Immature natural killer cell (primary cell): ENCODE measurements around the gene GAS6. TPM values are rescaled to one million over a fixed set of nuclear protein-coding genes. Genes with fewer than 3 reads are reported as not detected.
"Not testable (repeated sequence)": the region's sequence is repeated elsewhere in the genome, so short reads cannot be mapped to it uniquely, and the experiment has no call there.

ENCODE experiments used
- DNase-seq, 3 donors: peaks; one replicate each; pipeline ENCODE4 v3.0.0; 2022; ENCODE audit warnings: mixed read lengths in 1 of 3
- H3K27ac Mint-ChIP-seq, 6 donors: one replicate each; pipeline ENCODE4 v1.8.0; 2020; ENCODE audit warnings: mixed read lengths in 6 of 6, mild to moderate bottlenecking in 5 of 6, inconsistent platforms in 4 of 6, moderate library complexity in 3 of 6
- H3K27me3 Mint-ChIP-seq, 3 donors: one replicate each; pipeline ENCODE4 v1.8.0; 2020 to 2021; ENCODE audit warnings: low read depth in 3 of 3, mild to moderate bottlenecking in 3 of 3, mixed read lengths in 3 of 3, moderate library complexity in 3 of 3, inconsistent platforms in 1 of 3
- H3K36me3 Mint-ChIP-seq, 3 donors: one replicate each; pipeline ENCODE4 v1.8.0; 2020; ENCODE audit warnings: mixed read lengths in 3 of 3, inconsistent platforms in 2 of 3, mild to moderate bottlenecking in 2 of 3
- H3K4me1 Mint-ChIP-seq, 2 donors: one replicate each; pipeline ENCODE4 v1.8.0; 2020; ENCODE audit warnings: inconsistent platforms in 2 of 2, mild to moderate bottlenecking in 2 of 2, mixed read lengths in 2 of 2, moderate library complexity in 1 of 2
- H3K4me3 Mint-ChIP-seq, 5 donors: one replicate each; pipeline ENCODE4 v1.8.0; 2020; ENCODE audit warnings: mild to moderate bottlenecking in 5 of 5, mixed read lengths in 5 of 5, inconsistent platforms in 3 of 5, moderate library complexity in 3 of 5
- H3K9me3 Mint-ChIP-seq, 6 donors: one replicate each; pipeline ENCODE4 v1.8.0; 2020; ENCODE audit warnings: mild to moderate bottlenecking in 6 of 6, mixed read lengths in 6 of 6, inconsistent platforms in 4 of 6, moderate library complexity in 3 of 6
- polyA plus RNA-seq, 3 donors: library from polyadenylated mRNA; unstranded; fragments of 300-500 nt; fragmentation: Illumina TruSeq; gene quantifications; one replicate each; pipeline ENCODE4 v1.2.3, GENCODE V29; 2021

GAS6 gene
- 1 to 10 TPM in 2 of 3 donors, not detected in 1; 1.0 to 1.2 TPM for polyA plus RNA-seq

DNA sequence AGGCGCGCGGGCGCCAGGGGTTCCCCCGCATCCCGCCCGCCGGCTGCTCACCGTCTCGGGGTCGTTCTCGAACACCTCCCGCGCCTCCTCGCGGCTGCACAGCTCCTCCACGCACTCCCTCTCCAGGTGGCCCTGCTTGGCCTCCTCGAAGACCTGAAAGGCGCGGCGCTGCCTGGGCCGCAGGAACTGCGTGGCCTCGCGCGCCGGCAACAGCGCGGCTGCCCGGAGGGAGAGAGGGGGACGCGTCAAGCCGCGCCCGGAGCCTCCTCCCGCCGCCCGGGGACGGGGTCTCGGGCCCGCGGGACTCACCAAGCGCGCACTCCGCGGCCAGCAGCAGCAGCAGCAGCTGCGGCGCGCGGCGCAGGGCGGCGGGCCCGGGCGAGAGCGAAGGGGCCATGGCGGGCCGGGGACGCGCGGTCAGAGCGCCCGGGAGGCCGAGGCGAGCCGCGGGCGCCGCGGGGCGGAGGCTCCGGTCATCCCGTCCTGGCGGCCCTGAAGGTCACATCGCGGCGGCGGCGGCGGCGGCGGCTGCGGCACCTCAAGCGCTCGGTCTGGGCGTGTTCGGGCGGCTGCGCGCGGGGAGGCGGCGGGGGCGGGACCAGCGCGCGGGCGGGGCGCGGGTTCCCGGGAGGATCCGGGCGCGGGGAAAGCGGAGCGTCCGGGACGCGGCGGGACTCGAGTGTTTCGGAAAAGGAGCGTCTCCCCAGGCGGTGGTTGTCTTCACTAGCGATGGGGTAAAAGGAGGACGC lies at the start of gene GAS6:
Gene GAS6 (minus strand): TSS at position 553 of the 749 bp plus-strand sequence. CDS start 156 bp downstream, at position 397.
- Mint-ChIP-seq H3K9me3 (peaks cover 0 to 9% (median 0%) of the 10 kb centered on the region in 6 donors), H3K27me3 (peaks cover 25 to 47% (median 28%) of the 10 kb centered on the region in 3 donors), H3K27ac (no peak within 1 kb of the TSS), H3K36me3 (peaks cover 0 to 3% (median 0%) of the 10 kb centered on the region in 3 donors), H3K4me3 (peak within 1 kb of the TSS; percentile 61 to 77 (median 71)), H3K4me1 (peaks cover 8 to 13% of the 10 kb centered on the region in 2 donors)
- no peak for DNase-seq

DNA sequence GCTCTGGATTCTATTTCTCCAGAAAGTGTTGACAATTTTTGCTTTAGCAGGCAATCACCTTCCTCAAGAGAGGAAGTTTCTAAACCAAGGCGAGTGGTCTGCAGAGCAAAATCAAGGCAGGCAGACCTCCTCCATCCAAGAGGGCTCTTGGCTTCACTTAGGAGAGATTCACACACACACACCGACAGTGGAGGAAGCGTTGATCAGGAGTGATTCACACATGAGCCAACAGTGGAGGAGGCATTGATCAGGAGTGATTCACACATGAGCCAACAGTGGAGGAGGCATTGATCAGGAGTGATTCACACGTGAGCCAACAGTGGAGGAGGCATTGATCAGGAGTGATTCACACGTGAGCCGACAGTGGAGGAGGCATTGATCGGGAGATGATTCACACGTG lies 49.5 kb upstream of the GAS6 start:
- H3K27ac Mint-ChIP-seq, H3K9me3 Mint-ChIP-seq, H3K4me1 Mint-ChIP-seq, H3K36me3 Mint-ChIP-seq, H3K4me3 Mint-ChIP-seq, DNase-seq: not testable (repeated sequence)
- H3K27me3 Mint-ChIP-seq, result peaks cover 10 to 36% (median 23%) of the 10 kb centered on the region in 3 donors

DNA sequence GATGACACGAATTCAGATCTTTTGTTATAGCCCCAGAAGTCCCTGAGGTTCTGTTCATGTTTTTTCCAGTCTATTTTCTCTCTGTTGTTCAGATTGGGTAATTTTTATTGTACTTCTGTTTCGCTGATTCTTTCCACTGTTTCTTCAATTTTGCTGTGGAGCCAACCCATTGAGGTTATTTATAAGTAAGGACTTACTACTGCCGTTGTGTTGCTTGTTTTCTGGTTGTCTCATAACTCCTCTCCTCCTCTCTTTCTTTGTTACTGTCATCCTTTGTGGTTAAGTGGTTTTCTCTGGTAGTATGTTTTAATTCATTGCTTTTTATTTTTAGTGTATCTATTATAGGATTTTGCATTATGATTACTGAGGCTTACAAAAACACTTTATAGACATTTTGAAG lies 48.7 kb upstream of the GAS6 start:
- H3K27ac Mint-ChIP-seq, result no peak overlapping the region
- H3K9me3 Mint-ChIP-seq, result peaks cover 0 to 6% (median under 1%) of the 10 kb centered on the region in 6 donors
- H3K4me3 Mint-ChIP-seq, result no peak overlapping the region
- H3K4me1 Mint-ChIP-seq, result peaks cover 0 to 1% of the 10 kb centered on the region in 2 donors
- H3K36me3 Mint-ChIP-seq, result peaks cover 0 to 4% (median 0%) of the 10 kb centered on the region in 3 donors
- H3K27me3 Mint-ChIP-seq, result peaks cover 11 to 41% (median 24%) of the 10 kb centered on the region in 3 donors
- DNase-seq, result no peak

DNA sequence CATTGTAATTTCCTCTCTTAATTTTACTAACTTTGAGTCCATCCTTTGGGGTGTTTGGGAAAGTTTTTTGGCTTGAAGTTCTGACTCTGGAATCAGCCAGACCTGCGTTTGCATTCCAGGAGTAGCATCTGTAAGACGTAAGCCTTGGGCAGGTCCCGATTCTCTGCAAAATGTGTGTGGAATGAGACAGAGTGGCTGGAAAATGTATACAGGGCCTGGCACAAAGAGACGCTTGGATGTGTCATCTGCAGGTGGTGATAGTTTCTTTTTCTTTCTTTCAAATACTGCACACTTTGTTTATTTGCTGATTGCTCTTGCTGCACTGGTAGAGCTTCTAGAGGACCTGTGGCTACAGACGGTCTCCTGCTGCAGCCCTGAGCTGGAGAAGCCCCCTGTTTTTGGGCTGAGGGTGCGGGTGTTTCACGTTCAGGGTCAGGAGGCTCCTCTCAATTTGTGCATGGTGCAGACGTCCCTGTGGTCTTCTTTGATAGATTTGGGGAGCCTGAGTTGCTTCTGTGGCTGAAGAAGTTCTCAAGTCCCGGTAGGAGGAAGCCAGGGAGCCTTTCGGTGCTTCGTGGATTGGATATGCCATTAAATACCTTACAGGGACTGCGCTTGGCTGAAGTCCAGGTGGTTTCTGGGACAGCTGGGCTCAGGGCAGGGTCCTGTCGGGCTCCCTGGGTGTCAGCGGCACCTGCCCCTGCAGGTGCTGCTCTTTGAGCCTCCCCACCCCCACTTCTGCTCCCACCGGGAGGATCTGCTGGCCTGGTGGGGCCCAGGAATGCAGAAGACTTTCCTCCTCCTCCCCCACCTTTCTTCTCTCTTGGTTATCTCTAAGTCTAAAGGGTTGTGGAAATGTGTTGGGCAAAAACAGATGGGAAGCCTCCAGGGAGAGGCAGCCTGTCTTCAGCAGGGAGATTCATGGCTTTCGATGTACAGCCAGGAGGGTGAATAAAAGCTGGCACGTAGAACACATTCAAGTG lies 44.0 kb upstream of the GAS6 start:
- Mint-ChIP-seq H3K27ac (no peak overlapping the region), H3K4me3 (no peak overlapping the region)

DNA sequence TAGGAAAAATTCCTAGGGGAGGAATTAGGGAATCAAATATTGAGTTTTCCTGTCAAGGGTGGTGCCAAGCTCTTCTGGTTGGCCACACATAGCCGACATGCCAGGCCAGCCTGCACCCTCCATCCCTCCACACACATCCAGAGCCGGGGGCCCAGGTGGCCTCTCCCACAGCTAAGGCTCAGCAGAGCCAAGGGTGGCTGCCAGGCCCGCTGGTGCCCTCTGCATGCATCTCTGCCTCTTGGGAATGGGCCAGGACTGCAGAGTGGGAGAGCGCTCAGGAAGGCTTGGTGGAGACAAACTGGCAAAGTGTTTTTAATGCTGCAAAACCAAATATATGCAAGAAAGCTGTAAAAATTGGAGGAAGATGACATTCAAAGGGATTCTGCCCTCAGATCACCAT lies 42.7 kb upstream of the GAS6 start:
- peaks cover 10 to 25% (median 16%) of the 10 kb centered on the region in 3 donors for H3K27me3 Mint-ChIP-seq
- H3K27ac Mint-ChIP-seq, result no peak overlapping the region
- peaks cover 0 to 1% of the 10 kb centered on the region in 2 donors for H3K4me1 Mint-ChIP-seq
- no peak overlapping the region for H3K4me3 Mint-ChIP-seq
- no peaks in the 10 kb centered on the region for H3K36me3 Mint-ChIP-seq
- no peak for DNase-seq
- H3K9me3 Mint-ChIP-seq, result peaks cover 0 to 1% (median 0%) of the 10 kb centered on the region in 6 donors

More for the DNA sequence above, 44.0 kb upstream of the GAS6 start:
- H3K27me3 Mint-ChIP-seq, result peaks cover 14 to 35% (median 18%) of the 10 kb centered on the region in 3 donors
- H3K9me3 Mint-ChIP-seq, result peaks cover 0 to 6% (median under 1%) of the 10 kb centered on the region in 6 donors
- H3K36me3 Mint-ChIP-seq, result no peaks in the 10 kb centered on the region
- peaks cover 0 to 1% of the 10 kb centered on the region in 2 donors for H3K4me1 Mint-ChIP-seq
- no peak for DNase-seq

DNA sequence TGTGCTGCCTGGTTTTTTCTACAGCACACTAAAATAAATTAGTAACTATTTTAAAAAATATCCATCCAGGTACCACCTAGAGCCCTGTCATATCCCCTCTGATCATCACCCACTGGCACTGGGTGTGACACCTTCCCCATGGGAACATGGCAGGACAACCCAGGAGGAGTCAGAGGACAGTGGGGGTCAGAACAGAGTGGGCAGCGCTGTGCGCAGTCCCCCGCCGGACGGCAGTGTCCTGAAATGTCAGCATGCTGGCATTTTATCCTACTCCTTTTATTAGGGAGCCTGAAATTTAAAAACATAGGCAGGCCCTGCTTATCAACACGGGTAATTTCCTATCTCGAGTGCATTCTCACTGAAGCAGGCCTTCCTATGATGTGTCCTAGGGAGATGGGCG lies 42.1 kb upstream of the GAS6 start:
- Mint-ChIP-seq H3K27ac (no peak overlapping the region), H3K4me3 (no peak overlapping the region), H3K27me3 (peaks cover 10 to 22% (median 15%) of the 10 kb centered on the region in 3 donors), H3K9me3 (peaks cover 0 to 1% (median 0%) of the 10 kb centered on the region in 6 donors), H3K36me3 (no peaks in the 10 kb centered on the region), H3K4me1 (peaks cover 0 to 1% of the 10 kb centered on the region in 2 donors)
- DNase-seq, result no peak

DNA sequence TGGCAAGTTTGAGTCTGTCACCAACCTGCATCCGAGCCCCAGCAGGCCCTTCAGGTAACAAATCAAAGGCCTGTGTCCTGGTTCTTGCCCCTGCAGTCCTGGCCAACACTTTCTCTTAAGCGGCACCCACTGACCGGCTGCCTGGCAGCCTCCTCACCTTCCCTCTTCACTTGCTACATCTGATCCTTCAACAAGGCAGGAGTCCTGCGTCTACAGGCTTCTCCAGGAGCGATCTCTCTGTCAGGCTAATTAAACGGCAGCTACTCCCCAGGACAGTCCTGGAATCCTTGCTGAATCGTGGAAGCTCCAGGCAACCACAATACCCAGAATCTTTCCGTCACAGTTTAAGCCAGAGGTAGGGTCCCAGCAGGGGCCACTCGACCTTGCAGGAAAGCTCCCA lies 41.1 kb upstream of the GAS6 start:
- Mint-ChIP-seq H3K27me3 (peaks cover 11 to 19% (median 12%) of the 10 kb centered on the region in 3 donors), H3K27ac (no peak overlapping the region), H3K9me3 (peaks cover 0 to 1% (median 0%) of the 10 kb centered on the region in 6 donors), H3K4me1 (peaks cover 0 to 1% of the 10 kb centered on the region in 2 donors), H3K4me3 (no peak overlapping the region), H3K36me3 (no peaks in the 10 kb centered on the region)
- no peak for DNase-seq

DNA sequence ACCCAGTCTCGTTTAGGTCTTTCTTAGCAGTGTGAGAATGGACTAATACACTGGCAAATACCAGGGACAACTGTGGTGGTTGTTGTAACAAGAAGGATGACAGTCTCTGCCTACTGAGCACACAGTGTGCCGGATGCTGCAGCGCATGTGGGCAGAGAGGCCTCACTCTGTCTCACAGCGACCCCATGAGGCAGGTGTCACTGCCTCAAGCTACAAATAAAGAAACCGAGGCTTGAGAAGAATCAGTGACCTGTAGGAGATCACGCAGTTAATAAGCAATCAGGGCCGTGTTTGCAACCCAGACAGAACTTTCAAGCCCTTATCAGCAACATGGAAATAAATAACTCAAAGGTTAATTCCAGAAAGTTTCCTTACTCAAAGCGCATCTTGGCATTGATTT lies 40.5 kb upstream of the GAS6 start:
- no peak for DNase-seq
- H3K27ac Mint-ChIP-seq, result no peak overlapping the region
- no peak overlapping the region for H3K4me3 Mint-ChIP-seq
- H3K27me3 Mint-ChIP-seq, result peaks cover 11 to 19% (median 12%) of the 10 kb centered on the region in 3 donors
- H3K9me3 Mint-ChIP-seq, result peaks cover 0 to 1% (median 0%) of the 10 kb centered on the region in 6 donors
- H3K4me1 Mint-ChIP-seq, result peaks cover 0 to 1% of the 10 kb centered on the region in 2 donors
- no peaks in the 10 kb centered on the region for H3K36me3 Mint-ChIP-seq

DNA sequence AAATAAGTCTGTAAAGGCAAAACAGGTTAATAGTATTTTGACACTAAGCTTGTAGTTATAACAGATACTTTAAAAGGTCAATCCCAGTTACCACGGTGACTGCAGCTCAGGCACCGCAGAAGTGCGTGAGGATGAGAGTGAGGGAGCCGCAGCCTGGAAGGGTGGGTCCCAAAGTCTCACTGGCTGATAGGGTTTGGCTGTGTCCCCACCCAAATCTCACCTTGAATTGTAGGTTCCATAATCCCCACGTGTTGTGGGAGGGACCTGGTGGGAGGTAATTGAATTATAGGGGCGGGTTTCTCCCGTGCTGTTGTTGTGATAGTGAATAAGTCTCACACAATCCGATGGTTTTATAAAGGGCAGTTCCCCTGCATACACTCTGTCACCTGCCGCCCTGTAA lies 40.0 kb upstream of the GAS6 start:
- no peak overlapping the region for H3K27ac Mint-ChIP-seq
- DNase-seq, result no peak
- peaks cover 0 to 1% (median 0%) of the 10 kb centered on the region in 6 donors for H3K9me3 Mint-ChIP-seq
- H3K4me1 Mint-ChIP-seq, result peaks cover 0 to 1% of the 10 kb centered on the region in 2 donors
- peaks cover 9 to 15% (median 9%) of the 10 kb centered on the region in 3 donors for H3K27me3 Mint-ChIP-seq
- H3K4me3 Mint-ChIP-seq, result no peak overlapping the region
- no peaks in the 10 kb centered on the region for H3K36me3 Mint-ChIP-seq

DNA sequence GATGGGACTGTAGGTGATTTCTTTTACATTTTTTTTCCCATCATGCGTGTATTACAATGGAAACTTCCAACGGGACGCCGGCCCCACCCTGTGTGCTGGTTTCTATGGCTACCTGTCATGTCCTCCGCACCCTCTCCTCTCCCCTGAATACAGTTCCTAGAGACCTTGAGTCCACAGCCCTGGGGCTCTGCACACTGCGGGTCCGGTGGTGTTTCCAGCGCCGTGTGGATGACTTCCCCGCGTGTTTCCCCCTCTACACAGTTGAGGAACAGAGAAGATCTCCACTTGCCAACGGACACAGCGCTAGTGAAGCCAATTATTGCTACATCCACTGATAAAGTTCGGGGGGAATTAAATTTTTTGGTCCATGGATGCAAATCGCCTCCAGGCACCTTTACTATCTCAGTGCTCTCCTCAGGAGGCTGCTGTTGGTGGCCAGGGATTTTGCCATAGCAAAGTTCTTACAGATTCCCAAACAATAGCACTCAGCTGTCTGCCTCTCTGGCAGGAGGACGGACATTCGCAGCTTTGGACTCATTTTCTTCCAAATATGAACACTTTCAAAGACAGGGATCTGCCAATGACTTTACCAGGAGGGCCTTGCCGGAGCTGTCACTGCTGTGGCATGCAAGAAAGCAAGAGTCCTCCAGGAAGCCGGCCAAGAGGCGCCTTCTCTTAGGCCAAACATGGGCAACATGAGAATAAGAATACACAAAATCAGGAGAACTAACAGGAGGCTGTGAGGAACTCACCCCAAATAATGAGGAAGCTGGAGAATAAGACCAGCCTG lies 39.3 kb upstream of the GAS6 start:
- H3K36me3 Mint-ChIP-seq, result no peaks in the 10 kb centered on the region
- H3K27me3 Mint-ChIP-seq, result peaks cover 4 to 9% (median 8%) of the 10 kb centered on the region in 3 donors
- no peak for DNase-seq
- no peak overlapping the region for H3K27ac Mint-ChIP-seq
- no peaks in the 10 kb centered on the region for H3K4me1 Mint-ChIP-seq
- H3K4me3 Mint-ChIP-seq, result no peak overlapping the region
- peaks cover 0 to 2% (median 0%) of the 10 kb centered on the region in 6 donors for H3K9me3 Mint-ChIP-seq

DNA sequence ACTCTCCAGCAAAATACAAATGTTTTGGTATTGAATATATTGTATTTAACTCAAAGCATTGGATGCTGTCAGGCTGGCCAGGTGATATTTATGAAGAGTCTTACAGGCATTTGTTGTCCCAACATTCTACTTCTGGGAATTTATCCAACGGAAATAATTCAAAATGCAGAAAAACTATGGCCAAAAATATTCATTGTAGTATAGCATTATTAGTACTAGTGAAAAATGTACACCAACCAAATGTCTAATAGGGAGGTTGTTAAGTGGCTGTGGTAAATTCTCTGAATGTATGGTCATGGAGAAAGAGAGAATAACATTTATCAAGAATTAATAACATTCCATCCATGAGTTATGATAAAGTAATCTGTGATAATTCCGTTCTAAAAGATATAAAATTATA lies 38.6 kb upstream of the GAS6 start:
- H3K4me3 Mint-ChIP-seq, result no peak overlapping the region
- H3K27me3 Mint-ChIP-seq, result peaks cover 4 to 9% (median 8%) of the 10 kb centered on the region in 3 donors
- H3K4me1 Mint-ChIP-seq, result no peaks in the 10 kb centered on the region
- no peak overlapping the region for H3K27ac Mint-ChIP-seq
- H3K36me3 Mint-ChIP-seq, result no peaks in the 10 kb centered on the region
- H3K9me3 Mint-ChIP-seq, result peaks cover 0 to 2% (median 0%) of the 10 kb centered on the region in 6 donors
- DNase-seq, result no peak

DNA sequence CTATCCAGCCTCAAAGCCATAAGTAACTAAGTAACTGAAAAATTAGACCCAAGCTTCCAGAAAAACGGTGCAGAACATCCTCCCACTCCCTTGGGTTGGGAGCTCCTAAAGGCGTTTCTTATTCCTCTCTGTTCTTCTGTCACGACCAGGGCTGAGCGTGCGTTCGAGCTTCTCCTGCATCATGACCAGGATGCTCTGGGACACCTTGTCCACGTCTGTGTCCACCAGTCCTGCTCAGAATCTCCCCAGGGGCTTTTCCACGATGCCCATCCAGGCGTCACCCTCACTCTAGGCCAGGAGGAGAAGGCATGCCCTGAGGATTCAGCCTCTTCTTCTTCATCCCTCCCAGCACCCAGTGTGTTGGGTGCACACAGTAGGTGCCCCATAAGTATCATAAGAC lies 37.8 kb upstream of the GAS6 start:
- H3K36me3 Mint-ChIP-seq, result no peaks in the 10 kb centered on the region
- H3K9me3 Mint-ChIP-seq, result peaks cover 0 to 7% (median 0%) of the 10 kb centered on the region in 6 donors
- no peaks in the 10 kb centered on the region for H3K4me1 Mint-ChIP-seq
- no peak for DNase-seq
- H3K4me3 Mint-ChIP-seq, result no peak overlapping the region
- no peak overlapping the region for H3K27ac Mint-ChIP-seq
- peaks cover 9 to 12% (median 10%) of the 10 kb centered on the region in 3 donors for H3K27me3 Mint-ChIP-seq

DNA sequence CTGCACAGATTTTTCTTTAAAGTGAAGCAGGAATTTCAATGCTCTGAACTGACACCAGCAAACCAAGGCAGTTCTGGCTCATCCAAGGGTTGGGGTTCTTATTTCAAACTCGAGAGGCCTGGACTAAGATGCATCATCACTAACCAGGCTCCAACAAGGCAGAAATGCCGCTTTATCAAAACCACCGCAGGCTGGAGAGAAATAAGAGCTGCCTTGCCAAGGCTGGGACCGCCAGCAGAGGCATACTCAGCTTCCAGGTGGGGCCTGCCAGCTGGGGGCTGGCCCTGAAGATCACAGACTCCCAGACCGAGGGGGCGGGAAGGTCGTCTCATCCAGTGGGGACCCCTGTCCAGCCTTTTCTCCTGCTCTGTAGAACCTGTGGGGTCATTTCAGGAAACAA lies 37.4 kb upstream of the GAS6 start:
- no peak overlapping the region for H3K4me3 Mint-ChIP-seq
- no peaks in the 10 kb centered on the region for H3K36me3 Mint-ChIP-seq
- H3K27me3 Mint-ChIP-seq, result peaks cover 9 to 14% (median 10%) of the 10 kb centered on the region in 3 donors
- H3K4me1 Mint-ChIP-seq, result no peaks in the 10 kb centered on the region
- no peak overlapping the region for H3K27ac Mint-ChIP-seq
- H3K9me3 Mint-ChIP-seq, result peaks cover 0 to 7% (median 0%) of the 10 kb centered on the region in 6 donors
- DNase-seq, result no peak
